SJCRH30 (cell line): Measurements from ENCODE around the gene UBXN1. TPM values are rescaled to one million over a fixed set of nuclear protein-coding genes. Genes with fewer than 3 reads are reported as not detected.
"Not testable (repeated sequence)": the region's sequence is repeated elsewhere in the genome, so short reads cannot be mapped to it uniquely, and the experiment has no call there.

Source experiments
- DNase-seq, 2 experiments: peaks; one replicate each; pipeline ENCODE4 v3.0.0-alpha.2; 2015 to 2020
- H3K27ac ChIP-seq: fragments of 250-450 bp; sonication (Bioruptor Pico); 2 replicates; pipeline ENCODE4 v1.5.1; 2020; ENCODE audit warnings: mild to moderate bottlenecking, moderate library complexity
- H3K27me3 ChIP-seq: fragments of 250-450 bp; sonication (Bioruptor Pico); 2 replicates; pipeline ENCODE4 v1.5.1; 2020; ENCODE audit warnings: mild to moderate bottlenecking, moderate library complexity
- H3K36me3 ChIP-seq: fragments of 250-450 bp; sonication (Bioruptor Pico); 2 replicates; pipeline ENCODE4 v1.5.1; 2020; ENCODE audit warnings: mild to moderate bottlenecking, moderate library complexity
- H3K4me1 ChIP-seq: fragments of 250-450 bp; sonication (Bioruptor Pico); 2 replicates; pipeline ENCODE4 v1.5.1; 2020; ENCODE audit warnings: mild to moderate bottlenecking, moderate library complexity
- H3K4me3 ChIP-seq: fragments of 250-450 bp; sonication (Bioruptor Pico); 2 replicates; pipeline ENCODE4 v1.5.1; 2020; ENCODE audit warnings: mild to moderate bottlenecking, moderate library complexity
- H3K9me3 ChIP-seq: fragments of 250-450 bp; sonication (Bioruptor Pico); replicated peaks from 2 replicates; pipeline ENCODE4 v1.5.1; 2020; ENCODE audit warnings: mild to moderate bottlenecking, moderate library complexity
- total RNA-seq: library from RNA; depleted of rRNA; stranded (reverse); fragments of >200 nt; shearing (Covaris generic); gene quantifications from 2 replicates; pipeline ENCODE4 v1.2.3, GENCODE V29; 2014

Gene UBXN1
- total RNA-seq, 1 experiment from 2014 or later = 73.1 TPM

GRCh38 chr11:62715150-62716130 lies 36.6 kb upstream of the UBXN1 start:
- Histone ChIP-seq H3K4me1 (no peaks in the 10 kb centered on the region), H3K9me3 (no peaks in the 10 kb centered on the region), H3K27ac (no peak overlapping the region), H3K36me3 (peaks cover 89% of the 10 kb centered on the region), H3K27me3 (no peaks in the 10 kb centered on the region), H3K4me3 (no peak overlapping the region)
- DNase-seq = no peak

- DNase-seq = no peak
- Histone ChIP-seq H3K36me3 (peaks cover 79% of the 10 kb centered on the region), H3K9me3 (no peaks in the 10 kb centered on the region), H3K4me3 (no peak overlapping the region), H3K27ac (no peak overlapping the region), H3K4me1 (peaks cover 4% of the 10 kb centered on the region; the same call in 1 of the 2 replicates), H3K27me3 (no peaks in the 10 kb centered on the region)
Observed at GRCh38 chr11:62713343-62713742, 34.5 kb upstream of the UBXN1 start.

- H3K36me3 ChIP-seq = peaks cover 75% of the 10 kb centered on the region
Observed at GRCh38 chr11:62712861-62713260, 34.0 kb upstream of the UBXN1 start.

GRCh38 chr11:62712276-62712812 lies 33.5 kb upstream of the UBXN1 start:
- Histone ChIP-seq H3K9me3 (no peaks in the 10 kb centered on the region), H3K4me1 (peaks cover 4% of the 10 kb centered on the region), H3K27me3 (no peaks in the 10 kb centered on the region), H3K4me3 (no peak overlapping the region), H3K27ac (no peak overlapping the region), H3K36me3 (peaks cover 69% of the 10 kb centered on the region)
- no peak for DNase-seq

More at GRCh38 chr11:62712861-62713260, 34.0 kb upstream of the UBXN1 start:
- Histone ChIP-seq H3K27me3 (no peaks in the 10 kb centered on the region), H3K9me3 (no peaks in the 10 kb centered on the region), H3K27ac (no peak overlapping the region), H3K4me1 (peaks cover 4% of the 10 kb centered on the region; the same call in 1 of the 2 replicates), H3K4me3 (no peak overlapping the region)
- no peak for DNase-seq

GRCh38 chr11:62710001-62710345 lies 31.1 kb upstream of the UBXN1 start:
- H3K36me3 ChIP-seq = peaks cover 47% of the 10 kb centered on the region
- H3K4me3 ChIP-seq = peak overlapping the region; percentile 55
- peak; percentile 14 to 25 for DNase-seq
- H3K9me3 ChIP-seq = no peaks in the 10 kb centered on the region
- peak overlapping the region; percentile 79 for H3K27ac ChIP-seq
- no peaks in the 10 kb centered on the region for H3K27me3 ChIP-seq
- H3K4me1 ChIP-seq = peaks cover 11% of the 10 kb centered on the region

- peak; percentile 90 to 93 for DNase-seq
- Histone ChIP-seq H3K9me3 (no peaks in the 10 kb centered on the region), H3K27me3 (no peaks in the 10 kb centered on the region), H3K4me1 (peaks cover 11% of the 10 kb centered on the region), H3K27ac (peak overlapping the region; percentile 79), H3K4me3 (peak overlapping the region; percentile 55), H3K36me3 (peaks cover 43% of the 10 kb centered on the region)
Observed at GRCh38 chr11:62709247-62710000, 30.6 kb upstream of the UBXN1 start.

GRCh38 chr11:62708793-62709192 lies 29.9 kb upstream of the UBXN1 start:
- peak overlapping the region; percentile 55 for H3K4me3 ChIP-seq
- peak overlapping the region; percentile 79 for H3K27ac ChIP-seq

GRCh38 chr11:62708392-62708791 lies 29.5 kb upstream of the UBXN1 start:
- peak overlapping the region; percentile 55; the same call in 1 of the 2 replicates for H3K4me3 ChIP-seq
- H3K27me3 ChIP-seq = no peaks in the 10 kb centered on the region

More at GRCh38 chr11:62708793-62709192, 29.9 kb upstream of the UBXN1 start:
- no peak for DNase-seq
- Histone ChIP-seq H3K36me3 (peaks cover 40% of the 10 kb centered on the region), H3K4me1 (peaks cover 11% of the 10 kb centered on the region), H3K9me3 (no peaks in the 10 kb centered on the region), H3K27me3 (no peaks in the 10 kb centered on the region)

GRCh38 chr11:62707277-62707861 lies 28.5 kb upstream of the UBXN1 start, which contains the start of the genes BSCL2 and GNG3:
TSS of gene BSCL2 (minus strand) at chr11:62707424. CDS start at chr11:62707195, 229 bp downstream.
TSS of gene GNG3 (plus strand) at chr11:62707676. CDS start at chr11:62708296, 620 bp downstream.
- peaks cover 25% of the 10 kb centered on the region for H3K36me3 ChIP-seq
- H3K9me3 ChIP-seq = no peaks in the 10 kb centered on the region
- peak; percentile 54 to 57 for DNase-seq
- peak within 1 kb of the TSS; percentile 64 for H3K4me3 ChIP-seq
- peak within 1 kb of the TSS; percentile 78 for H3K27ac ChIP-seq
- peaks cover 11% of the 10 kb centered on the region for H3K4me1 ChIP-seq
- no peaks in the 10 kb centered on the region for H3K27me3 ChIP-seq

More at GRCh38 chr11:62708392-62708791, 29.5 kb upstream of the UBXN1 start:
- peaks cover 36% of the 10 kb centered on the region for H3K36me3 ChIP-seq
- H3K9me3 ChIP-seq = no peaks in the 10 kb centered on the region
- H3K27ac ChIP-seq = no peak overlapping the region
- no peak for DNase-seq
- peaks cover 11% of the 10 kb centered on the region for H3K4me1 ChIP-seq

- no peak for DNase-seq
- Histone ChIP-seq H3K9me3 (no peaks in the 10 kb centered on the region), H3K4me1 (peaks cover 11% of the 10 kb centered on the region), H3K4me3 (peak overlapping the region; percentile 64), H3K27me3 (no peaks in the 10 kb centered on the region), H3K27ac (peak overlapping the region; percentile 78), H3K36me3 (peaks cover 20% of the 10 kb centered on the region)
Observed at GRCh38 chr11:62706850-62707247, 28.0 kb upstream of the UBXN1 start.

GRCh38 chr11:62705880-62706849 lies 27.3 kb upstream of the UBXN1 start:
- H3K4me1 ChIP-seq = peaks cover 11% of the 10 kb centered on the region
- H3K27ac ChIP-seq = peak overlapping the region; percentile 78
- peaks cover 17% of the 10 kb centered on the region for H3K36me3 ChIP-seq
- no peaks in the 10 kb centered on the region for H3K27me3 ChIP-seq
- DNase-seq = peak; percentile 95
- no peaks in the 10 kb centered on the region for H3K9me3 ChIP-seq
- H3K4me3 ChIP-seq = peak overlapping the region; percentile 64

- no peaks in the 10 kb centered on the region for H3K27me3 ChIP-seq
- H3K4me3 ChIP-seq = peak overlapping the region; percentile 64
- no peak for DNase-seq
- H3K4me1 ChIP-seq = peaks cover 11% of the 10 kb centered on the region
- peaks cover 15% of the 10 kb centered on the region for H3K36me3 ChIP-seq
- H3K27ac ChIP-seq = peak overlapping the region; percentile 38; the same call in 1 of the 2 replicates
- no peaks in the 10 kb centered on the region for H3K9me3 ChIP-seq
Observed at GRCh38 chr11:62705413-62705812, 26.5 kb upstream of the UBXN1 start.

GRCh38 chr11:62703921-62704320 lies 25.0 kb upstream of the UBXN1 start:
- not testable (repeated sequence) for H3K27me3 ChIP-seq, H3K4me1 ChIP-seq, H3K9me3 ChIP-seq, DNase-seq, H3K4me3 ChIP-seq, H3K27ac ChIP-seq
- H3K36me3 ChIP-seq = peaks cover 14% of the 10 kb centered on the region
